Measurements from ENCODE around the gene STXBP2. TPM values are rescaled to one million over a fixed set of nuclear protein-coding genes. Genes with fewer than 3 reads are reported as not detected.
"Not testable (repeated sequence)": the region's sequence is repeated elsewhere in the genome, so short reads cannot be mapped to it uniquely, and the experiment has no call there.

STXBP2 gene
- total RNA-seq, 1 donor from 2014 or later: 122 TPM

DNA sequence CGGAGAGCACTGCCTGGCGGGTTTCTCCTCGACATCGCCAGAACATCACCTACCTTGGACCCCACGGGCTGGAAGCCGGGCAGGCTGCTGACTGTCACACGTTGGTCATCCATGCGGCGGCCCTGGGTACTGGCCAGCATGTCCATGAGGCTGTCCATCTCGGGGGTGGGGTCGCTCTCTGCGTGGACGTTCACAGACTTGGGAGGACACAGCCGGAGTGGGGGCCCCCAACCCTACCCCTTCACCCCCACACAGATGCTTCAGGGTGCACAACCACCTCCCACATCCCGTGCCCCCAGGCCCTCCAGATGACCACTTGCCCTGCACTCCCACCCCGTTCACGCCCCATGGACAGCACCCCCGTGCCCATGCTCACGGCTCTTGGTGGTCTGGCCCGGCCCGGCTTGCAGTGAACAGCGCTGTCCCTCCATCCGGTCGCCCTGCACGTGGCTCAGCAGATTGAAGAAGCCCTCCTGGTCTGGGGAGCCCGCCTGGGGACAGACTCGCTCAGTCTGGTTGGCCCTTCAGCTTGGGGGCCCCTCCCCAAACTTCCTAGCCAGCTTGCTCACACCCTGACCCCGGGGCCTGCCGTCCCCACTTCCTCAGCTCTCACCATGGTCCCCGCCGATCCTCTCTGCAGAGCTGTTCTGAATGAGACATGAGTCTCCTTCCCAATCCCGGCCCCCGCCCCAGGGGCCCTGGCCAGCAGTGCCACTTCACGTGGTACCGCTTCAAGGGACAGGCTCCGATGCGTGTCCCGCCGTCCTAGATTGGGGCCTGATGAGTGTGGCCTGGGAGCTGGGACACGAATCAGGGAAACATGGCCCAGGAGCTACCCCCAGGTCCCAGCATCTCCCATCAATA is 4.3 kb upstream of the STXBP2 start:
- no peak for DNase-seq (ENCODE audit: low spot score)

- no peak for DNase-seq (ENCODE audit: low spot score)
These were observed 3.2 kb upstream of the STXBP2 start, which contains the start of gene PCP2 for GRCh38 chr19:7633698-7634097. Gene PCP2 (minus strand): TSS chr19:7633719. CDS start chr19:7633457, 262 bp downstream.

DNA sequence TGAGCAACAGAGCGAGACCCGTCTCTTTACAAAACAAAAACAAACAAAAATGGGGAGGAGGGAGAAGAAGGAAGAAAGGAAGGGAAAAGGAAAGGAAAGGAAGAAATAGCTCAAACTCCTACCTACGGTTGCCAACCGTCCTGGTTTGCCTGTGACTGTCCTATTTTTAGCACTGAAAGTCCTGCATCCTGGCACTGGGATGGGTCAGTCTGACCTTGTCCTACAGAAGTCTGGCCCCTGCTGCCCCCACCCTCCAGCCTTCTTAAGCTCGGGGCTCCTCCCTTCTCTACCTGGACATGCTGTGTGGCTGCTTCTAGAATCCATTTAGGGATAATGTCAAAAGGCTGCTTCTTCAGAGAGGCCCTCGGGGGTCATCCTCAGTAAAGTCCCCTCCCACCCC is 1.2 kb upstream of the STXBP2 start:
- DNase-seq (ENCODE audit: low spot score): no peak

DNA sequence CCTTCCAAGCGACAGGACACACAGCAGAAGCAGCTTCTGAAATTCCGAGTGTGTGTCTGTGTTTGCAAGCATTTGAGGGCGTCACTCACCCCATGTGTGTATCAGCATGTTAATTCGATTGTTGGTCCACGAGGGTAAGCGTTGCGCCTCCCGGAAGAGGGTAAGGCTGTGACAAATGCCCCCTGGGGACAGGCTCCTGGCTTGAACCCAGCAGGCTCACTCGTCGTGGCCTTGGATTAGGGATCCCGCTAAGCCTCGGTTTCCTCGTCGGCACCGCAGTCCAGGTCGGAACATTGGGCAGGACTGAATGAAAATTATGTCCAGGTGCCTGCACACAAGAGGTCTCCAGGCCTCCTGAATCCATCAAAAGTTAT is 606 bp upstream of the STXBP2 start:
- no peak for DNase-seq (ENCODE audit: low spot score)

DNA sequence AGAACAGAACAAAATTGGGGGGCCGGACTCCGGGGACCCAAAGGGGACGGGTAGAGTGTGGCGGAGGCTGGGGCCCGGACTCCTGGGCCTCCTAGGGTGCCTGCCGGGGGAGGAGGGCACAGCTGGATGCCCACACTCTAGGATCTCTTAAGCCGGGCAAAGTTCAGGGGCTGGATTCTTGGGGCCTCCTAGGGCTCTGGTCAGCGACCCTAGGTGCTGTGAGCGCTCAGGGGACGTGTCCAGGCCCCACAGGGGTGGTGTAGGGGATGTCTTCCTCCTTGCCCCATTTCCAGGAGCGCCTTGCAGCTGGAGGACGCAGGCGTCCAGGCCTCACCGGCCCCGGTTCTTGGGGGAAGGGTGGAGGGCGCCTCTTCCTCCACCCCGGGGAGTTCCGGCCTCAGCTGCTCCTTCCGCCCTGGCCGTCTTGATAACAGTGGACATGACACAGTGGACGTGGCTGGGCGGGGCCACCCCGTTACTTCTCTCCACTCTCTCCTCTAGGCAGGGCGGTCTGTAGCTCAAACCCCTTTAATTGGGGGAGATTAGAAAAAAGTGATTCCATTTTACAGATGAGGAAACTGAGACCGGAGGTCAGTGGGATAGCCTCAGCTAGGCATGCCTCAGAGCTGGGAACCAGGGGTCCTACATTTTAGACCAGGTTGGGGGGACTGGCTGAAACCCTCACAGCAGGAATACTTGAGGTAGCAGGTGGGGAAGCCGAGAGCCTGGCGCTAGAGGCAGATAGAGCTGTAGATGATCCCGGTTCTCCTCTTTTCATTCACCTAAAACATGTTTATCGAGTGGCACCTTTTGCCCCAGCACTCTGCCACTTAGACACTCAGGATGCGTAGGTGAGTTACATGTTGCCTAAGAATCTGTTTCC is 705 bp downstream of the STXBP2 start:
- DNase-seq (ENCODE audit: low spot score): no peak

- DNase-seq (ENCODE audit: low spot score): no peak
These were observed 2.0 kb downstream of the STXBP2 start for GRCh38 chr19:7638802-7639465.

GRCh38 chr19:7639863-7640348 is 3.0 kb downstream of the STXBP2 start:
- DNase-seq (ENCODE audit: low spot score): no peak

GRCh38 chr19:7640803-7641202 is 3.9 kb downstream of the STXBP2 start:
- DNase-seq (ENCODE audit: low spot score): no peak

- no peak for DNase-seq (ENCODE audit: low spot score)
These were observed 4.7 kb downstream of the STXBP2 start for GRCh38 chr19:7641290-7642276.

GRCh38 chr19:7642295-7643030 is 5.6 kb downstream of the STXBP2 start:
- no peak for DNase-seq (ENCODE audit: low spot score)

GRCh38 chr19:7643031-7643415 is 6.1 kb downstream of the STXBP2 start:
- no peak for DNase-seq (ENCODE audit: low spot score)

- DNase-seq (ENCODE audit: low spot score): not testable (repeated sequence)
These were observed 7.0 kb downstream of the STXBP2 start for GRCh38 chr19:7643629-7644549.

GRCh38 chr19:7644550-7644877 is 7.6 kb downstream of the STXBP2 start:
- no peak for DNase-seq (ENCODE audit: low spot score)

DNA sequence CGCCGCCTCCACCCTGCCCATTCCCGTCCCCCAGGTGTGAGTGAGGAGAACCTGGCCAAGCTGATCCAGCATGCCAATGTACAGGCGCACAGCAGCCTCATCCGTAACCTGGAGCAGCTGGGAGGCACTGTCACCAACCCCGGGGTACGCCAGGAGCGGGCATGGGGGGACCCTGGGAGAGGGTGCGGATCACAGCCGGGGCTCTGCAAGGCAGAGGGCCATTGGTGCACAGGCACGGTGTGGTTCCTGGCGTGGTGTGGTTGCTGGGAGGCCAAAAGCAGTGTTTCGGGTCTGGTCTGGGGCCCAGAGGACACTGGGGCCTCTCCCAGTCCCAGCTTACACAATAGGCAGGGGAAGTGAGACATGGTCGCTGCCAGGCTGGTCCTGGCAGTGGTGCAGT is 8.3 kb downstream of the STXBP2 start:
- DNase-seq (ENCODE audit: low spot score): no peak

DNA sequence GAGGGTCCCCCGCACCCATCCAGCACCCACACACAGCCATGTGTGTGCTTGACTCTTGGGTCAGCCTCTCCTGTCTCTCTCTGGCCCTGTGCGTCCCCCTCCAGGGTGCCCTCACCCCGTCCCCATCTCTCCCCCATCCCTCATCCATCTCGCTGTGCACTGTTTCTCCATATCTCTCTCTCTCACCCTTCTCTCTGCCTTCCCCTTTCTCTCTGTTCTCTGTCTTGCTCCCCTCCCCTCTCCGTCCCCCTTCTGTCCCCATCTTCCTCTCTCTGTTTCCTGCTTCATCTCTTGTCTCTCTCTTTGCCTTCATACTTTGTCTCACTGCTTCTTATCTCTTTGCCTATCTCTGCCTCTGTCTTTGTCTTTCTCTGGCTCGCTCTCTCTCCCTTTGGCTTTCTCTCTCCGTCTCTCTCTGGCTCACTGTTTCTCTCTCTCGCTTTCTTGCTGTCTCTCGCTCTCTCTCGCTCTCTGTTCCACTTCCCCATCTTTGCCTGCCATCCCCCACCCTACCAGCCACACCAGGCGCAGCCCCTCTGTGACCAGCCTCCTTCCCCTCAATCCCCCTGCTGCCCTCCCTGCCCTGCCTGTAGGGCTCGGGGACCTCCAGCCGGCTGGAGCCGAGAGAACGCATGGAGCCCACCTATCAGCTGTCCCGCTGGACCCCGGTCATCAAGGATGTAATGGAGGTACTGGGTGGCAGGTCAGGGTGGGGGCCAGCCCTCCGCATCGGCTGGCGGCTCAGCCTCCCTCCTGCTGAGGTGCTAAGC is 8.9 kb downstream of the STXBP2 start:
- no peak for DNase-seq (ENCODE audit: low spot score)

- DNase-seq (ENCODE audit: low spot score): no peak
These were observed 9.5 kb downstream of the STXBP2 start for GRCh38 chr19:7646426-7646700.

- DNase-seq (ENCODE audit: low spot score): no peak
These were observed 10.2 kb downstream of the STXBP2 start for GRCh38 chr19:7647156-7647555.

DNA sequence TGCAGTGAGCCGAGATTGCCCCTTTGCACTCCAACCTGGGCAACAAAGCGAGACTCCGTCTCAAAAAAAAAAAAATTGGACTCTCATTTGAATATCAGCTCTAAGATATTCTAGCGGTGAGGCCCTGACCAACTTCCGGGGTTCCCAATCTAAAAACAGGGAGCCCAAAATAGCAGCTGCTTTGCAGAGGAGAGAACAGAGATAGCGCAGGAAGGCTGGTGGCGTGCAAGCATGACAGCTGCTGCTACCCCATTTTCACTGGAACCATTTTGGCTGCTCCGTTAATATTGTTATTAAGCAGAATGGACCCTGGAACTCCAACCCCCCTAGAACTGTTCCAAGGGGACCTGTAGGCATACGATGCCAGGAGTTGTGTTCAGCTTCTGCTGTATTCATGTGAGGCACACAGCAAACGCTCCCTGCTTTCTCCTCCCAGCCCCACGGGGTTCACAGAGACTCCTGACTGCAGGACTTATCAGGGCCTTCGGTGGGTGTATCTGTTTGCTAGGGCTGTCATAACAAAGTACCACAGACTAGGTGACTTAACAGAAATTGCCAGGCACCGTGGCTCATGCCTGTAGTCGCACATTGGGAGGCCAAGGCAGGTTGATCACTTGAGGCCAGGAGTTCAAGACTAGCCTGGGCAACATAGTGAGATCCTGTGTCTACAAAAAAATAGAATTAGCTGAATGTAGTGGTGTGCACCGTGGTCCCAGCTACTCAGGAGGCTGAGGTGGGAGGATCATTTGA is 11.5 kb downstream of the STXBP2 start:
- no peak for DNase-seq (ENCODE audit: low spot score)

All from ureter (tissue), 1 donor.